HG02642 (cell line): Measurements from ENCODE around the gene TDRD10.

Experiments
- ATAC-seq: cut with Tn5 transposase; IDR thresholded peaks from one replicate; pipeline ENCODE4 v1.9.1; 2021; ENCODE audit warnings: mild to moderate bottlenecking; ENCODE audit not compliant: unreplicated experiment, poor library complexity

TDRD10 gene

GRCh38 chr1:154502066-154502743 is at the start of gene TDRD10, which contains the start of gene SHE:
TDRD10 (plus strand) TSS chr1:154502219; CDS start chr1:154506904, 4,685 bp downstream.
SHE (minus strand) TSS chr1:154502412; CDS start chr1:154502026, 386 bp downstream.
- ATAC-seq: no peak

- no peak for ATAC-seq
These were observed 48.9 kb upstream of the TDRD10 start for GRCh38 chr1:154453161-154453560.

DNA sequence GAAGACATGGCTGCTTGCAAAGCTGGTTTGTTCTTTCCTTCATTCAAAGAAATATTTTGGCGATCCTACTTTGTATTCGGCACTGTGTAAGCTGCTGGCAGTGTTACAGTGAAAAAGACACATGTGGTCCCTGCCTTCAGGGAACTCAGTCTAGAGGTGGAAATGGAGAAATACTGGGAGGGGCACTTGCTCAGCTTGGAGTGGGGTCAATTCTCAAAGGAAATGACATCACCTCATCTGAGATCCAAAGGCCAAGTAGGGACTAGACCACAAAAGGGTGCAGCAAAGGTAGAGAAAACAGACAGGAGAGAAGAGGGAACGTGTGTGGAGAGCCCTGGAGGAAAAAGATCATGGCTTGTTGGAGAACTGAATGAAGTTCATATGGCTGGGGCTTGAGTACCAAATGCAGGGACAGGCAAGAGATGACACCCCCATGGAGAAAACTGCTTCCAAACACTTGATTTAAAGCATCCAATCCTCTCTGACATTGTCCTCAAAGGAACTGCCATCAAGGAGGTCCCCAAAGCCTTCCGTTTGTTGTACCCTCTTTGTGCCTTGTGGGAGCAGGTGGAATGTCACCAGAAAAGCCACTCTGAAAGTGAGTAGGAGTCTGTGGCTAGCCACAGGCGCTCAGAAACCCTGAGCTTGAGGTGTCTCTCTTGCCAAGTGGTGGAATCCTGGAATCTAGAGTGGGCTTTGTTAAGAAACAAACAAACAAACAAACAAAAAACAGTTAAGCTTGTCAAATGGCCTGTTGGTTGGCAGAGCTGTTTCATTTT is 48.3 kb upstream of the TDRD10 start:
- ATAC-seq: no peak

GRCh38 chr1:154454386-154455120 is 47.5 kb upstream of the TDRD10 start:
- no peak for ATAC-seq

- ATAC-seq: no peak
These were observed 45.4 kb upstream of the TDRD10 start for GRCh38 chr1:154456631-154457030.

DNA sequence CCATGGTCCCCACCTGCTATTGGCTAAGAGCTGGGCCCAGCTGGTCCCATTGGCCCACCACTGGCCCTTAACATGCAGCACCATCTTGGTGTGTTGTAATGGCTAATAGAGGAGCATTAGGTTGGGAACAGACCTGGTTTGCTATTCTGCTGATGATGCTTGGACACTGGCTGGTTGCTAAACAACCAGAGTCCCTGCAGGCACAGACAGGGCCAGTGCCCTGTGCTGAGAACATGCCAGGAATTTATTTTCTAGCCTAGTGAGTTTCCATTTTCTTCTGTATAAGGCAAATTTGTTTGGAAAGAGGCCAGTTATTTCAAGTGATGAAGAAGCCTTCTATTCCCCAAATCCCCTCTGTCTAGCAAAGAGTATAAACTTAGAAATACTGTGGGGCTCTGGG is 42.9 kb upstream of the TDRD10 start:
- no peak for ATAC-seq

GRCh38 chr1:154460695-154461260 is 41.2 kb upstream of the TDRD10 start:
- ATAC-seq: no peak

DNA sequence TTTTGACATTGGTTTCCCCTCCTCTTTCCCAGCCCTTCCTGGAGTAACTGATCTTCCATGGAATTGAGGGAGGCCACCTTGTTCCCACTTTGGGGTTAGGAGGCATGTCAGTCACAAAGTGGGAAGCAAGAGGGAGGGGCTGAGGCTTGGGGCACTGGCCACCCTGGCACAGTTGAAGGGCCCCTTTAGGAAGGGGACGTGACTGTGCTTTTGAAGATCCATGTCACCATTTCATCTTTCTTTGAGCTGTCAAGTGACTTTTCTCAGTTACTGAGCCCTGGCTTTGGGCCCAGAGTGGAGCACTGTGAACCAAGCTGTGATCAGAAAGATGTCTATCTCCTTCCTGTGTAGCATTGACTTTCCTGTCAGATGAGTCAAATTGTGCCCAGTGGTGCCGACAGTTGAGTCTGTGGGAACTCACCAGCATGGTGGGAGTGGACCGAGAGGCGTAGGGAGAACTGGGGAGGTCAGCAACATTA is 38.5 kb upstream of the TDRD10 start:
- no peak for ATAC-seq

DNA sequence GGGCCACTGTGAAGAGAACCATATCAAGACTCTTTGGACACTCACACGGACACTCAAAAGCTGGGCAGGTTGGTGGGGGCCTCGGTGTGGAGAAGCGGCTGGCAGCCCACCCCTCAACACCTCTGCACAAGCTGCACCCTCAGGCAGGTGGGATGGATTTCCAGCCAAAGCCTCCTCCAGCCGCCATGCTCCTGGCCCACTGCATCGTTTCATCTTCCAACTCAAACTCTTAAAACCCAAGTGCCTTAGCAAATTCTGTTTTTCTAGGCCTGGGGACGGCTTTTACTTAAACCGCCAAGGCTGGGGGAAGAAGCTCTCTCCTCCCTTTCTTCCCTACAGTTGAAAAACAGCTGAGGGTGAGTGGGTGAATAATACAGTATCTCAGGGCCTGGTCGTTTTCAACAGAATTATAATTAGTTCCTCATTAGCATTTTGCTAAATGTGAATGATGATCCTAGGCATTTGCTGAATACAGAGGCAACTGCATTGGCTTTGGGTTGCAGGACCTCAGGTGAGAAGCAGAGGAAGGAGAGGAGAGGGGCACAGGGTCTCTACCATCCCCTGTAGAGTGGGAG is 36.3 kb upstream of the TDRD10 start:
- ATAC-seq: no peak

GRCh38 chr1:154466206-154466605 is 35.8 kb upstream of the TDRD10 start:
- no peak for ATAC-seq

DNA sequence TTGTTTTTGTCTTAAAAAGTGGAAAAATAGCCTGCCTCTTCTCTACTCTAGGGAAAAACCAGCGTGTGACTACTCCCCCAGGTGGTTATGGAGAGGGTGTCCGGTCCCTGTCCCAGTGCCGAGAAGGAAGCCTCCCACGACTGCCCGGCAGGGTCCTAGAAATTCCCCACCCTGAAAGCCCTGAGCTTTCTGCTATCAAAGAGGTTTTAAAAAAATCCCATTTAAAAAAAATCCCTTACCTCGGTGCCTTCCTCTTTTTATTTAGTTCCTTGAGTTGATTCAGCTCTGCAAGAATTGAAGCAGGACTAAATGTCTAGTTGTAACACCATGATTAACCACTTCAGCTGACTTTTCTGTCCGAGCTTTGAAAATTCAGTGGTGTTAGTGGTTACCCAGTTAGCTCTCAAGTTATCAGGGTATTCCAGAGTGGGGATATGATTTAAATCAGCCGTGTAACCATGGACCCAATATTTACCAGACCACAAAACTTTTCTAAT is 35.0 kb upstream of the TDRD10 start:
- no peak for ATAC-seq

DNA sequence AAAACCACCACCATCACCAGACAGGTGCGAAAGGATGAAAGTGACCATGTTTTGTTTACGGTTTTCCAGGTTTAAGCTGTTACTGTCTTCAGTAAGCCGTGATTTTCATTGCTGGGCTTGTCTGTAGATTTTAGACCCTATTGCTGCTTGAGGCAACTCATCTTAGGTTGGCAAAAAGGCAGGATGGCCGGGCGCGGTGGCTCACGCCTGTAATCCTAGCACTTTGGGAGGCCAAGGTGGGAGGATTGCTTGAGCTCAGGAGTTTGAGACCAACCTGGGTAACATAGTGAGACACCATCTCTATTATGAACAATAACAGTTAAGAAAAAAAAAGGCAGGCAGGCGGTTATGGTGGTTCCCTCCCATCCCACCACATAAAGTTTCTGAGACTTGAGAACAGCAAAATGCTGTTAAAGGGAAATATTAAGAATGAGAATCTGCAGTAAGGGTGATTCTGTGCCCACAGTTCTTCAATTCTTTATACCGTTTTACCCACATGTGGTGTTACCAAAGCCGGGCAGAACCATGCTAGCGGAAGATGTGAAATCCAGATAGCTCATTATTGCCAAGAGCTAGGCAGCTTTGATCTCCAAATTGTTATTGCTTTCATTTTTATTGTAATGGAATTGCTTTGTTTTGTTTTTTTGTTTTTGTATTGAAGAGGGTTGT is 34.5 kb upstream of the TDRD10 start:
- no peak for ATAC-seq

DNA sequence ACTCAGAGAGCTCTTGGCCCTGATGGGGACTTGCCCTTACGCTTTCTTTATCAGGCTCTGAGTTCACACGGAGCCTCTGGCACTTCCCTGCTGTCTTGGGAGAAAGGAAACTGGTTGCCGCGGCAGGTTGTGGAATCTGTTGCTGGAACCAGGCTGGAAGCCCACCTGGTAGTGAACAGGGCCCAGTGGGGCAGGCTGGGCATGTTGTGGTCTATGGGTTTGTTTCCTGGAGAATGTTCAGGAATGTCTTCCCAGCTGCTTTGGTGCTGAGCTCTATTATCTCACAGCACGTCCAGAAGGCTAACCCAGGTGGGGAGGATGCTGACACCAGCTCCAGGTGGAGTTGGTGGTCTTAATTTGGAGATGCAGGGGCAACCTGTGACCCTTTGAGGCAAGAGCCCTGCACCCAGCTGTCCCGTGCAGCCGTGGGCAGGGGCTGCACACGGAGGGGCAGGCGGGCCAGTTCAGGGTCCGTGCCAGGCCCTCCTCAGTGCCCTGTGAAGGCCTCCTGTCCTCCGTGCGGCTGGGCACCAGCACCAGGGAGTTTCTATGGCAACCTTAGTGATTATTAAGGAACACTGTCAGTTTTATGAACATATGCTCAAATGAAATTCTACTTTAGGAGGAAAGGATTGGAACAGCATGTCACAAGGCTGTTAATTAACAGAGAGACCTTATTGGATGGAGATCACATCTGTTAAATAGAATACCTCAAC is 33.3 kb upstream of the TDRD10 start:
- no peak for ATAC-seq

- no peak for ATAC-seq
These were observed 32.0 kb upstream of the TDRD10 start for GRCh38 chr1:154469844-154470560.

DNA sequence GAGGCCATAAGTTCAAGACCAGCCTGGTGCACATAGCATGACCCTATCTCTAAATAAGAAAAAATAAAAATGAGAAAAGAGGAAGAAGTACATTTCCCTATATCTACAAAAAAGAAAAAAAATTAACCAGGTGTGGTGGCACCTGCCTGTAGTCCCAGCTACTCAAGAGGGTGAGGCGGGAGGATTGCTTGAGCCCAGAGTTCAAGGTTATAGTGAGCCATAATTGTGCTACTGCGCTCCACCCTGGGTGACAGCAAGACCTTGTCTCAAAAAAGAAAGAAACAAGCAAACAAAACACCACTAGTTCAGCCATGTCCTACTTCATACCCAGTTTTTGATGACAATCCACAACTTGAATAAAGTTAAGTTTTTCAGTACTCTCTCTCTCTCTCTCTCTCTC is 30.7 kb upstream of the TDRD10 start:
- ATAC-seq: no peak

GRCh38 chr1:154474802-154475201 is 27.2 kb upstream of the TDRD10 start:
- ATAC-seq: no peak

DNA sequence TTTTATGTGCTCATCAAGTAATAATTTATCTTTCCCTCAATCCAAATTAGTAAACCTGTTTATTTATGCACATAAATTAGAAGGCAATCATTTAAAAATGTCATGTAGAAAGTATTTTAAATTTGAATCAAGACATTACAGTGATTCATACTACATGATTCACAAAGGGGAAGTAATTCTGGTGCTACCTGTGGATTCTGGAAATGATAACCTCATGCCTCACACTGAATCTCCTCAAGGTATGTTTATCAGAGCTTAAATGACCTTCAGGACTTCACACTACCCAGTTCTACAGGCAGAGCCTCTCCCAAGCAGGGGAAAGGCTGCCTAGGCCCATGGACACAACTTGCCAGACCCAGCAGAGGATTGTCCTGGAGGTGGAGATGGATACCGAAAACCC is 25.2 kb upstream of the TDRD10 start:
- no peak for ATAC-seq

DNA sequence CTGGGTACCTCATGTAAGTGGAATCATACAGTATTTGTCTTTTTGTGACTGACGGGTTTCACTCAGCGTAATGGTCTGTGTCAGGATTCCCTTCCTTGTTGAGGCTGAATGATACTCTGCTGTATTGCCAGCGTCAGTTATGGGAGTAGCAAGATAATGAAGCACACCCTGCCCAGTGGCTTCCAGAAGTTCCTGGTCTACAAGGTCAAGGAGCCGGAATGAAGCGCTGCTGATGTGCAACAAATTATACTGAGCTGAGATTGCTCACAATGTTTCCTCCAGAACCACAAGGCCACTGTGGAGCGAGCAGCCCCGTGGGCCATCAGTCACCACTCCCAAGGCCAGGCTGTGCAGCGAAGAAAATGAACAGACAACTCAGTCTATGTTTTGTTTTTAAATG is 24.0 kb upstream of the TDRD10 start:
- no peak for ATAC-seq
